ENCODE results near the gene PPP1R1B. TPM values are rescaled to one million over a fixed set of nuclear protein-coding genes. Genes with fewer than 3 reads are reported as not detected.
A peak's percentile ranks its signal among the peaks of the same experiment; 100 is the strongest.

Gene PPP1R1B
- total and polyA plus RNA-seq, 7 donors, result 0.10 to 1.6 (median 0.29) TPM; not detected in 1

GRCh38 chr17:39671651-39672521 is 45.1 kb downstream of the PPP1R1B start:
- peak; percentile 56 for TF ChIP-seq CTCF (IDR thresholded peaks at IDR 0.05)
- H3K9me3 ChIP-seq, result no peaks in the 10 kb centered on the region
- H3K27me3 ChIP-seq (ENCODE audit: insufficient read depth in 3 of 3, low read length in 2 of 3), result no peaks in the 10 kb centered on the region
- WGBS, 3 donors, result 18 to 38% (median 24%) methylated on average over 18 to 19 of the region's 19 CpGs
- H3K36me3 ChIP-seq (ENCODE audit: insufficient read depth in 1 of 2, low read depth in 1 of 2), result no peaks in the 10 kb centered on the region
- H3K27ac ChIP-seq, result peak overlapping the region; percentile 96
- peaks cover 44% of the 10 kb centered on the region for H3K4me1 ChIP-seq
- ATAC-seq, result peak; percentile 26 to 41 (median 32)
- intact Hi-C loops (cut with DNase I), result loop anchor here (2.0 to 5.0 kb wide), 4 partner anchors 35 to 60 kb away; partner anchors contain the start of genes MIEN1 (in 1 of the 2) and STARD3 (in 1 of the 2)
- peak in 1 of 2 donors; percentile 70 for DNase-seq
- H3K4me3 ChIP-seq, result no peak overlapping the region

- no peaks in the 10 kb centered on the region for H3K36me3 ChIP-seq (ENCODE audit: insufficient read depth in 1 of 2, low read depth in 1 of 2)
- H3K4me1 ChIP-seq, result peaks cover 47% of the 10 kb centered on the region
- peak in 1 of 2 donors; percentile 45 for DNase-seq
- ATAC-seq, result no peak
- no peaks in the 10 kb centered on the region for H3K9me3 ChIP-seq
- peak overlapping the region; percentile 96 for H3K27ac ChIP-seq
- intact Hi-C loops (cut with DNase I), result loop anchor here (5.0 kb wide), 3 partner anchors 35 to 60 kb away; partner anchors contain the start of genes MIEN1 (in 1 of the 2) and STARD3 (in 1 of the 2)
- 73 to 87% (median 73%) methylated on average over 15 of the region's 15 CpGs for WGBS, 3 donors
- H3K4me3 ChIP-seq, result no peak overlapping the region
- no peaks in the 10 kb centered on the region for H3K27me3 ChIP-seq (ENCODE audit: insufficient read depth in 3 of 3, low read length in 2 of 3)
- TF ChIP-seq CTCF (IDR thresholded peaks at IDR 0.05), result no peak
Observed at GRCh38 chr17:39672522-39673334, 46.0 kb downstream of the PPP1R1B start.

- peak in 1 of 2 donors; percentile 53 for DNase-seq
- no peaks in the 10 kb centered on the region for H3K27me3 ChIP-seq (ENCODE audit: insufficient read depth in 3 of 3, low read length in 2 of 3)
- H3K36me3 ChIP-seq (ENCODE audit: insufficient read depth in 1 of 2, low read depth in 1 of 2), result no peaks in the 10 kb centered on the region
- ATAC-seq, result no peak
- intact Hi-C loops (cut with DNase I), result loop anchor here (5.0 kb wide), 3 partner anchors 36 to 59 kb away; partner anchors contain the start of genes MIEN1 (in 1 of the 2) and STARD3 (in 1 of the 2)
- H3K4me1 ChIP-seq, result peaks cover 55% of the 10 kb centered on the region
- no peaks in the 10 kb centered on the region for H3K9me3 ChIP-seq
- no peak for TF ChIP-seq CTCF (IDR thresholded peaks at IDR 0.05)
- H3K4me3 ChIP-seq, result no peak overlapping the region
- WGBS, 3 donors, result 75 to 87% (median 79%) methylated on average over 13 of the region's 13 CpGs
- no peak overlapping the region for H3K27ac ChIP-seq
Observed at GRCh38 chr17:39673335-39674081, 46.8 kb downstream of the PPP1R1B start.

GRCh38 chr17:39674179-39674578 is 47.4 kb downstream of the PPP1R1B start:
- DNase-seq (peak in 1 of 2 donors; percentile 31), ATAC-seq (no peak)
- Histone ChIP-seq H3K27ac (peak overlapping the region; percentile 89), H3K36me3 (ENCODE audit: insufficient read depth in 1 of 2, low read depth in 1 of 2) (no peaks in the 10 kb centered on the region), H3K4me3 (no peak overlapping the region), H3K4me1 (peaks cover 62% of the 10 kb centered on the region), H3K9me3 (no peaks in the 10 kb centered on the region), H3K27me3 (ENCODE audit: insufficient read depth in 3 of 3, low read length in 2 of 3) (no peaks in the 10 kb centered on the region)
- intact Hi-C loops (cut with DNase I), result loop anchor here (5.0 kb wide), 3 partner anchors 37 to 58 kb away; partner anchors contain the start of genes MIEN1 (in 1 of the 2) and STARD3 (in 1 of the 2)
- 66 to 80% (median 75%) methylated on average over 5 of the region's 5 CpGs for WGBS, 3 donors
- no peak for TF ChIP-seq CTCF (IDR thresholded peaks at IDR 0.05)
